K562 (cell line): ENCODE results near the gene GRIK2. TPM values are rescaled to one million over a fixed set of nuclear protein-coding genes. Genes with fewer than 3 reads are reported as not detected.

Source experiments
- ATF7 ChIP-seq: fragments of 450-650 bp; IDR thresholded peaks from 2 replicates; pipeline ENCODE4 v1.7.1; 2014; ENCODE audit warnings: mild to moderate bottlenecking, moderate library complexity
- NCOA2 ChIP-seq, 2 experiments: fragments of 450-650 bp; IDR thresholded peaks; 2 replicates each; pipeline ENCODE4 v1.6.1; 2018; ENCODE audit warnings: mild to moderate bottlenecking in 2 of 2, moderate library complexity in 1 of 2; ENCODE audit not compliant: partially characterized antibody in 2 of 2
- NR2F6 ChIP-seq: fragments of 450-650 bp; formaldehyde crosslinking; IDR thresholded peaks from 2 replicates; pipeline ENCODE4 v1.4.0; 2020; ENCODE audit warnings: mild to moderate bottlenecking
- PCBP2 ChIP-seq: fragments of 200-400 bp; formaldehyde crosslinking; IDR thresholded peaks from 2 replicates; pipeline ENCODE4 v1.6.1; 2018; ENCODE audit warnings: low read length, low read depth, mild to moderate bottlenecking, moderate library complexity; ENCODE audit not compliant: poor library complexity, severe bottlenecking
- PTRF ChIP-seq: fragments of 450-650 bp; IDR thresholded peaks from 2 replicates; pipeline ENCODE4 v1.6.1; 2016; ENCODE audit warnings: mild to moderate bottlenecking, missing genetic modification characterization, missing compliant biosample characterization
- RBM15 ChIP-seq: fragments of 200-400 bp; formaldehyde crosslinking; IDR thresholded peaks from 2 replicates; pipeline ENCODE4 v1.6.1; 2018; ENCODE audit warnings: mild to moderate bottlenecking, low read length, moderate library complexity; ENCODE audit not compliant: insufficient read depth
- RBM22 ChIP-seq: fragments of 200-400 bp; formaldehyde crosslinking; IDR thresholded peaks from 2 replicates; pipeline ENCODE4 v1.6.1; 2018; ENCODE audit warnings: low read length, low read depth; ENCODE audit not compliant: poor library complexity, severe bottlenecking
- SETDB1 ChIP-seq: IDR thresholded peaks from one replicate; pipeline ENCODE4 v1.6.1; 2012; ENCODE audit warnings: low read length, control low read depth, inconsistent platforms
- SREBF1 ChIP-seq: fragments of 150-350 bp; IDR thresholded peaks from 2 replicates; pipeline ENCODE4 v1.6.1; 2014; ENCODE audit warnings: antibody characterized with exemption, low read depth, low read length, borderline replicate concordance
- SUPT5H ChIP-seq: fragments of 450-650 bp; IDR thresholded peaks from 2 replicates; pipeline ENCODE4 v1.6.1; 2016
- TRIM25 ChIP-seq: fragments of 450-650 bp; IDR thresholded peaks from 2 replicates; pipeline ENCODE4 v1.7.0; 2016; ENCODE audit warnings: borderline replicate concordance
- ZBTB26 ChIP-seq: fragments of 450-650 bp; formaldehyde crosslinking; IDR thresholded peaks from 2 replicates; pipeline ENCODE4 v1.4.0; 2022; ENCODE audit warnings: missing genetic modification characterization
- ZNF507 ChIP-seq: conservative IDR thresholded peaks from 2 replicates; pipeline ENCODE4 v1.6.1; 2017; ENCODE audit warnings: missing genetic modification characterization, missing compliant biosample characterization
- polyA plus RNA-seq, 8 experiments: library from polyadenylated mRNA; depleted of rRNA in 4 of 8; stranded (reverse) in 5 of 8; unstranded in 3 of 8; fragments of >200 nt; fragmentation: Nextera tagmentation in 2 of 8; fragmentation: Illumina TruSeq in 1 of 8; extraction: Ambion mirVana in 2 of 8; extraction: Trizol in 1 of 8; gene quantifications; 2 replicates each; pipeline versions ENCODE4 v1.2.1 to v1.2.3, GENCODE V29; 2011 to 2014; ENCODE audit warnings: inconsistent platforms in 1 of 8, missing spikeins in 1 of 8
- total RNA-seq, 7 experiments: library from RNA; depleted of rRNA in 6 of 7; stranded (reverse); fragments of >200 nt in 6 of 7; fragmentation: Illumina TruSeq in 2 of 7; extraction: Trizol in 2 of 7; gene quantifications; 2 replicates each; pipeline versions ENCODE4 v1.2.1 to v1.2.3, GENCODE V29; 2011 to 2021; ENCODE audit warnings: low replicate concordance in 1 of 7
- TF ChIP-seq, protein P1 (sequence below): fragments of 200-800 bp; sonication (Bioruptor generic); IDR thresholded peaks from 2 replicates; pipeline ENCODE4 v1.6.1; 2017; ENCODE audit warnings: missing genetic modification characterization, missing compliant biosample characterization
- TF ChIP-seq, protein P2 (sequence below): sonication (generic); formaldehyde crosslinking; IDR thresholded peaks from 2 replicates; pipeline ENCODE4 v1.8.0; 2023; ENCODE audit warnings: mild to moderate bottlenecking, missing genetic modification reagents
- TF ChIP-seq, protein P3 (sequence below): sonication (generic); formaldehyde crosslinking; IDR thresholded peaks from 2 replicates; pipeline ENCODE4 v1.8.0; 2022; ENCODE audit warnings: mild to moderate bottlenecking, missing genetic modification reagents

Gene GRIK2
- total and polyA plus RNA-seq, 9 of the 15 experiments (the other 6 are each of a cell fraction or from before 2014, with no cell fraction given) = not detected

- TF ChIP-seq ZBTB26 (no peak), SUPT5H (no peak), SREBF1 (no peak), PTRF (tag) (no peak), TRIM25 (no peak), SETDB1 (no peak), ATF7 (no peak), RBM22 (no peak), RBM15 (no peak), PCBP2 (no peak), ZNF507 (tag) (no peak), NR2F6 (no peak), NCOA2 (IDR thresholded peaks at IDR 0.05; ENCODE audit: partially characterized antibody in 2 of 2) (no peak)
- TF ChIP-seq, protein P1, sequence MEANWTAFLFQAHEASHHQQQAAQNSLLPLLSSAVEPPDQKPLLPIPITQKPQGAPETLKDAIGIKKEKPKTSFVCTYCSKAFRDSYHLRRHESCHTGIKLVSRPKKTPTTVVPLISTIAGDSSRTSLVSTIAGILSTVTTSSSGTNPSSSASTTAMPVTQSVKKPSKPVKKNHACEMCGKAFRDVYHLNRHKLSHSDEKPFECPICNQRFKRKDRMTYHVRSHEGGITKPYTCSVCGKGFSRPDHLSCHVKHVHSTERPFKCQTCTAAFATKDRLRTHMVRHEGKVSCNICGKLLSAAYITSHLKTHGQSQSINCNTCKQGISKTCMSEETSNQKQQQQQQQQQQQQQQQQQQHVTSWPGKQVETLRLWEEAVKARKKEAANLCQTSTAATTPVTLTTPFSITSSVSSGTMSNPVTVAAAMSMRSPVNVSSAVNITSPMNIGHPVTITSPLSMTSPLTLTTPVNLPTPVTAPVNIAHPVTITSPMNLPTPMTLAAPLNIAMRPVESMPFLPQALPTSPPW = no peak
- TF ChIP-seq, protein P2, sequence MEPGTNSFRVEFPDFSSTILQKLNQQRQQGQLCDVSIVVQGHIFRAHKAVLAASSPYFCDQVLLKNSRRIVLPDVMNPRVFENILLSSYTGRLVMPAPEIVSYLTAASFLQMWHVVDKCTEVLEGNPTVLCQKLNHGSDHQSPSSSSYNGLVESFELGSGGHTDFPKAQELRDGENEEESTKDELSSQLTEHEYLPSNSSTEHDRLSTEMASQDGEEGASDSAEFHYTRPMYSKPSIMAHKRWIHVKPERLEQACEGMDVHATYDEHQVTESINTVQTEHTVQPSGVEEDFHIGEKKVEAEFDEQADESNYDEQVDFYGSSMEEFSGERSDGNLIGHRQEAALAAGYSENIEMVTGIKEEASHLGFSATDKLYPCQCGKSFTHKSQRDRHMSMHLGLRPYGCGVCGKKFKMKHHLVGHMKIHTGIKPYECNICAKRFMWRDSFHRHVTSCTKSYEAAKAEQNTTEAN (CRISPR knock-in tag) = no peak
- TF ChIP-seq, protein P3, sequence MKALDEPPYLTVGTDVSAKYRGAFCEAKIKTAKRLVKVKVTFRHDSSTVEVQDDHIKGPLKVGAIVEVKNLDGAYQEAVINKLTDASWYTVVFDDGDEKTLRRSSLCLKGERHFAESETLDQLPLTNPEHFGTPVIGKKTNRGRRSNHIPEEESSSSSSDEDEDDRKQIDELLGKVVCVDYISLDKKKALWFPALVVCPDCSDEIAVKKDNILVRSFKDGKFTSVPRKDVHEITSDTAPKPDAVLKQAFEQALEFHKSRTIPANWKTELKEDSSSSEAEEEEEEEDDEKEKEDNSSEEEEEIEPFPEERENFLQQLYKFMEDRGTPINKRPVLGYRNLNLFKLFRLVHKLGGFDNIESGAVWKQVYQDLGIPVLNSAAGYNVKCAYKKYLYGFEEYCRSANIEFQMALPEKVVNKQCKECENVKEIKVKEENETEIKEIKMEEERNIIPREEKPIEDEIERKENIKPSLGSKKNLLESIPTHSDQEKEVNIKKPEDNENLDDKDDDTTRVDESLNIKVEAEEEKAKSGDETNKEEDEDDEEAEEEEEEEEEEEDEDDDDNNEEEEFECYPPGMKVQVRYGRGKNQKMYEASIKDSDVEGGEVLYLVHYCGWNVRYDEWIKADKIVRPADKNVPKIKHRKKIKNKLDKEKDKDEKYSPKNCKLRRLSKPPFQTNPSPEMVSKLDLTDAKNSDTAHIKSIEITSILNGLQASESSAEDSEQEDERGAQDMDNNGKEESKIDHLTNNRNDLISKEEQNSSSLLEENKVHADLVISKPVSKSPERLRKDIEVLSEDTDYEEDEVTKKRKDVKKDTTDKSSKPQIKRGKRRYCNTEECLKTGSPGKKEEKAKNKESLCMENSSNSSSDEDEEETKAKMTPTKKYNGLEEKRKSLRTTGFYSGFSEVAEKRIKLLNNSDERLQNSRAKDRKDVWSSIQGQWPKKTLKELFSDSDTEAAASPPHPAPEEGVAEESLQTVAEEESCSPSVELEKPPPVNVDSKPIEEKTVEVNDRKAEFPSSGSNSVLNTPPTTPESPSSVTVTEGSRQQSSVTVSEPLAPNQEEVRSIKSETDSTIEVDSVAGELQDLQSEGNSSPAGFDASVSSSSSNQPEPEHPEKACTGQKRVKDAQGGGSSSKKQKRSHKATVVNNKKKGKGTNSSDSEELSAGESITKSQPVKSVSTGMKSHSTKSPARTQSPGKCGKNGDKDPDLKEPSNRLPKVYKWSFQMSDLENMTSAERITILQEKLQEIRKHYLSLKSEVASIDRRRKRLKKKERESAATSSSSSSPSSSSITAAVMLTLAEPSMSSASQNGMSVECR (CRISPR knock-in tag) = no peak
Observed at GRCh38 chr6:101396548-101397173, 3.2 kb downstream of the GRIK2 start (continued).
